DOHH2 (cell line): ENCODE data around the gene PRR14L.

Experiments used
- CTCF ChIP-seq: fragments of 200-600 bp; sonication (generic); IDR thresholded peaks from one replicate; pipeline ENCODE4 v1.5.1; 2014; ENCODE audit warnings: antibody characterized with exemption, mild to moderate bottlenecking, low read depth, low read length; ENCODE audit not compliant: poor library complexity, severe bottlenecking
- EZH2phosphoT487 ChIP-seq: fragments of 200-600 bp; sonication (generic); IDR thresholded peaks from 2 replicates; pipeline ENCODE4 v1.6.1; 2017; ENCODE audit warnings: borderline replicate concordance, mild to moderate bottlenecking, antibody characterized with exemption, low read length, moderate library complexity, mixed read lengths

GRCh38 chr22:31637891-31638618 is 111.9 kb downstream of the PRR14L start:
- TF ChIP-seq CTCF (no peak), EZH2phosphoT487 (no peak)
